ENCODE data around the gene CARD9.

Gene CARD9

GRCh38 chr9:136332482-136332983 lies 40.9 kb downstream of the CARD9 start:
- ChIA-PET POLR2A (no interaction called here), CTCF (no interaction called here)
- peak; percentile 97 for TF ChIP-seq ZNF121 (tag by site-specific recombination; IDR thresholded peaks at IDR 0.05)
- TF ChIP-seq ZNF341 (tag by site-specific recombination; IDR thresholded peaks at IDR 0.05; ENCODE audit: low read depth) = 0 out of 2 replicates have a peak, but pooled peaks have one; percentile 15
- TF ChIP-seq ZNF184 (tag by site-specific recombination; IDR thresholded peaks at IDR 0.05) = no peak
- Histone ChIP-seq H3K27ac (ENCODE audit: extremely low read depth, low read depth, low read length) (no peak overlapping the region), H3K4me1 (ENCODE audit: control insufficient read depth, insufficient read depth, low read length) (peaks cover 8% of the 10 kb centered on the region), H3K36me3 (ENCODE audit: control insufficient read depth in 2 of 2, insufficient read depth in 1 of 2, low read length in 2 of 2) (peaks cover 0 to 39% of the 10 kb centered on the region in 2 experiments; a peak in 1 of 3 replicates), H3K4me3 (ENCODE audit: low read depth, low read length) (no peak overlapping the region), H3K9me3 (ENCODE audit: control insufficient read depth, insufficient read depth, low read depth, low read length) (no peaks in the 10 kb centered on the region)

- no peaks in the 10 kb centered on the region for H3K9me3 ChIP-seq (ENCODE audit: control insufficient read depth, insufficient read depth, low read depth, low read length)
- peaks cover 0 to 31% of the 10 kb centered on the region in 2 experiments; a peak in 1 of 3 replicates for H3K36me3 ChIP-seq (ENCODE audit: control insufficient read depth in 2 of 2, insufficient read depth in 1 of 2, low read length in 2 of 2)
- H3K27ac ChIP-seq (ENCODE audit: extremely low read depth, low read depth, low read length) = no peak overlapping the region
- peaks cover 8% of the 10 kb centered on the region for H3K4me1 ChIP-seq (ENCODE audit: control insufficient read depth, insufficient read depth, low read length)
- POLR2A ChIA-PET = interaction anchor here (0.9 kb wide), 1 partner anchor 31 kb away, joined by 3 read pairs; the partner anchor contains the start of gene DNLZ
- H3K4me3 ChIP-seq (ENCODE audit: low read depth, low read length) = no peak overlapping the region
- CTCF ChIA-PET = interaction anchor here (2.9 kb wide), 1 partner anchor 8 kb away, joined by 23 read pairs; no protein-coding TSS in a partner anchor
- no peak for TF ChIP-seq ZNF626 (tag by site-specific recombination; IDR thresholded peaks at IDR 0.05)
- TF ChIP-seq SP2 (tag by site-specific recombination; IDR thresholded peaks at IDR 0.05) = peak; percentile 28; the same call in 1 of the 2 replicates
- no peak for TF ChIP-seq ZSCAN18 (tag by site-specific recombination; IDR thresholded peaks at IDR 0.05)
- peak; percentile 89 for TF ChIP-seq KLF1 (tag by site-specific recombination; IDR thresholded peaks at IDR 0.05)
- no peak for TF ChIP-seq ZNF645 (tag by site-specific recombination; IDR thresholded peaks at IDR 0.05)
- no peak for TF ChIP-seq ZNF169 (tag by site-specific recombination; IDR thresholded peaks at IDR 0.05)
- TF ChIP-seq ZNF140 (tag by site-specific recombination; IDR thresholded peaks at IDR 0.05) = no peak
- peak; percentile 32; the same call in 1 of the 2 replicates for TF ChIP-seq PATZ1 (tag by site-specific recombination; IDR thresholded peaks at IDR 0.05)
- TF ChIP-seq GLIS2 (tag by site-specific recombination; IDR thresholded peaks at IDR 0.05) = peak; percentile 15; the same call in 1 of the 2 replicates
- no peak for TF ChIP-seq HIC1 (tag by site-specific recombination; IDR thresholded peaks at IDR 0.05)
- no peak for TF ChIP-seq ZNF596 (tag by site-specific recombination; IDR thresholded peaks at IDR 0.05)
- TF ChIP-seq MZF1 (tag by site-specific recombination; IDR thresholded peaks at IDR 0.05; ENCODE audit: borderline replicate concordance) = no peak
- TF ChIP-seq ZNF416 (tag by site-specific recombination; IDR thresholded peaks at IDR 0.05) = no peak
- no peak for TF ChIP-seq ZNF335 (tag by site-specific recombination; conservative IDR thresholded peaks at IDR 0.05)
- no peak for TF ChIP-seq TCF7L2 (IDR thresholded peaks at IDR 0.05; ENCODE audit: borderline replicate concordance, low read depth, low read length)
- TF ChIP-seq ZNF391 (tag by site-specific recombination; IDR thresholded peaks at IDR 0.05; ENCODE audit: borderline replicate concordance, low read depth) = no peak
- no peak for TF ChIP-seq FEZF1 (tag by site-specific recombination; IDR thresholded peaks at IDR 0.05)
- TF ChIP-seq KLF8 (tag by site-specific recombination; IDR thresholded peaks at IDR 0.05) = peak; percentile 66; the same call in 1 of the 2 replicates
- peak; percentile 75 for TF ChIP-seq EGR2 (tag by site-specific recombination; IDR thresholded peaks at IDR 0.05; ENCODE audit: low read depth)
- TF ChIP-seq ZBTB49 (tag by site-specific recombination; IDR thresholded peaks at IDR 0.05; ENCODE audit: low read depth) = no peak
- peak; percentile 72 for TF ChIP-seq ZFHX2 (tag by site-specific recombination; conservative IDR thresholded peaks at IDR 0.05)
Observed at GRCh38 chr9:136331556-136332481, 41.6 kb downstream of the CARD9 start.

Data from HEK293 (cell line).